ENCODE results near the gene MAP1S.

GRCh38 chr19:17671906-17672305 is 47.4 kb upstream of the MAP1S start:
- TF ChIP-seq CTCF (IDR thresholded peaks at IDR 0.05) (no peak), POLR2A (IDR thresholded peaks at IDR 0.05) (no peak)

Measured in right lobe of liver (tissue), 4 donors.